GM06990 (cell line): ENCODE measurements around the gene NAA60.
"Not testable (repeated sequence)": the region's sequence is repeated elsewhere in the genome, so short reads cannot be mapped to it uniquely, and the experiment has no call there.

Experiments
- DNase-seq: peaks from one replicate; pipeline ENCODE4 v3.0.0-alpha.2; 2011; ENCODE audit not compliant: insufficient read length; ENCODE audit errors: extremely low read depth
- H3K27me3 ChIP-seq: replicated peaks from 2 replicates; pipeline ENCODE4 v1.6.0; 2011; ENCODE audit warnings: low read length; ENCODE audit not compliant: control insufficient read depth, insufficient read depth
- H3K36me3 ChIP-seq: 2 replicates; pipeline ENCODE4 v1.5.1; 2011; ENCODE audit warnings: low read length; ENCODE audit not compliant: control insufficient read depth, insufficient read depth
- H3K4me3 ChIP-seq: replicated peaks from 2 replicates; pipeline ENCODE4 v1.5.1; 2011; ENCODE audit warnings: low read depth, mild to moderate bottlenecking, control low read depth, low read length
- TF ChIP-seq, protein P1 (sequence below): IDR thresholded peaks from 2 replicates; pipeline ENCODE4 v1.5.1; 2011; ENCODE audit warnings: low read length, control low read depth, mild to moderate bottlenecking, inconsistent platforms; ENCODE audit not compliant: insufficient read depth, poor library complexity, severe bottlenecking

NAA60 gene

DNA sequence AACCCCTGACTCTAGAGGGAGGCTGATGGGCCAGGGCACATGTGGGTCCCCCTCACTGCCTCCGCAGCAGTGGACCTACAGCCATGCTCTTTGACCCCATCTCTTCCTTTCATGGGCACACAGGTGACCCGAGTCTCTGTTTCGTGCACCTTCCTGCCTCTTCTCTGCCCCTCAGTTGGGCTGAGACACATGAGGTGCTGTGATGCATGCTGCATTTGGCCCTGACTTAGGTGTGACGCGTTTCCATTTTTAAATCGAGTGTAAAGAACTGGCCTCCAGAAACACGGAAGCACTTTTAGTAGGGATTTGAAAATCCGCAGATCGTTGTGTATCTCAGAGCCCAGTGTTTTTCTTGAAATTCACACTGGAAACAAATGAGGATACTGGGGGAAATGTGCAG, 27.2 kb downstream of the NAA60 start:
- DNase-seq = no peak
- Histone ChIP-seq H3K36me3 (peaks cover 16% of the 10 kb centered on the region), H3K4me3 (no peak overlapping the region), H3K27me3 (no peaks in the 10 kb centered on the region)
- TF ChIP-seq, protein P1, sequence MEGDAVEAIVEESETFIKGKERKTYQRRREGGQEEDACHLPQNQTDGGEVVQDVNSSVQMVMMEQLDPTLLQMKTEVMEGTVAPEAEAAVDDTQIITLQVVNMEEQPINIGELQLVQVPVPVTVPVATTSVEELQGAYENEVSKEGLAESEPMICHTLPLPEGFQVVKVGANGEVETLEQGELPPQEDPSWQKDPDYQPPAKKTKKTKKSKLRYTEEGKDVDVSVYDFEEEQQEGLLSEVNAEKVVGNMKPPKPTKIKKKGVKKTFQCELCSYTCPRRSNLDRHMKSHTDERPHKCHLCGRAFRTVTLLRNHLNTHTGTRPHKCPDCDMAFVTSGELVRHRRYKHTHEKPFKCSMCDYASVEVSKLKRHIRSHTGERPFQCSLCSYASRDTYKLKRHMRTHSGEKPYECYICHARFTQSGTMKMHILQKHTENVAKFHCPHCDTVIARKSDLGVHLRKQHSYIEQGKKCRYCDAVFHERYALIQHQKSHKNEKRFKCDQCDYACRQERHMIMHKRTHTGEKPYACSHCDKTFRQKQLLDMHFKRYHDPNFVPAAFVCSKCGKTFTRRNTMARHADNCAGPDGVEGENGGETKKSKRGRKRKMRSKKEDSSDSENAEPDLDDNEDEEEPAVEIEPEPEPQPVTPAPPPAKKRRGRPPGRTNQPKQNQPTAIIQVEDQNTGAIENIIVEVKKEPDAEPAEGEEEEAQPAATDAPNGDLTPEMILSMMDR = no peak

DNA sequence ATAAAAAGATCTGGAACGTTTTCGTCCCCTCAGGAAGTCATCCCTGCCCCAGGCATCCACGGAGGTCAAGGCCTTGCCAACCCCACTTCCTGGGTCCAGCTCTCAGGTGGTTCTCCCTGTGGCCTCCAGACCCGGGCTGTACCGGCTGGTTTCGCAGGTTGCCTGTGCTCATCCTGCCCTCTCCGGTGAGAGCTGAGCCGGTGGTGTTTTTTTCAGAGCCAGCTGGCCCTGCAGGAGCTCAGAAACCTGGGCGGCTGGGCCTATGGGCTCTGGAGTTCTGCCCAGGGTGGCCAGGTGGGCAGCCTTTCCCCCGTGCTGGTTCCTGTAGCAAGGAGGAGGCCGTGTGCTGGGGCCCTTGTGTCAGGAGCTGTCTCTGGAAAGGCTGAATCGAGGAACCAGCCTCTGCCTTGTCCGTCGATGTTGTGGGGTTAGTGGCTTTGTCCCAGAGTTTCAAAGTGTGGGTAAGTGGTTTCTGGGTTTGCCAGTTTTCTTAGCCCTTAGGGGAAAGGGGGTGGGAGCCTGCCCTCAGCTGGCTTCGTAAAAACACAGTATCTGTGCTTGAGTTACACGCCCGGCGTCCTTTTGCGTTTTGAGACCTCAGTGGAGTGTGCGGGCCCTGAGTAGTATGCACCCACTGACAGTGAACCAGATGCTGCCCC, 28.2 kb downstream of the NAA60 start:
- H3K27me3 ChIP-seq = no peaks in the 10 kb centered on the region
- TF ChIP-seq, protein P1 = no peak
- H3K4me3 ChIP-seq = no peak overlapping the region
- H3K36me3 ChIP-seq = peaks cover 14% of the 10 kb centered on the region
- DNase-seq = no peak

DNA sequence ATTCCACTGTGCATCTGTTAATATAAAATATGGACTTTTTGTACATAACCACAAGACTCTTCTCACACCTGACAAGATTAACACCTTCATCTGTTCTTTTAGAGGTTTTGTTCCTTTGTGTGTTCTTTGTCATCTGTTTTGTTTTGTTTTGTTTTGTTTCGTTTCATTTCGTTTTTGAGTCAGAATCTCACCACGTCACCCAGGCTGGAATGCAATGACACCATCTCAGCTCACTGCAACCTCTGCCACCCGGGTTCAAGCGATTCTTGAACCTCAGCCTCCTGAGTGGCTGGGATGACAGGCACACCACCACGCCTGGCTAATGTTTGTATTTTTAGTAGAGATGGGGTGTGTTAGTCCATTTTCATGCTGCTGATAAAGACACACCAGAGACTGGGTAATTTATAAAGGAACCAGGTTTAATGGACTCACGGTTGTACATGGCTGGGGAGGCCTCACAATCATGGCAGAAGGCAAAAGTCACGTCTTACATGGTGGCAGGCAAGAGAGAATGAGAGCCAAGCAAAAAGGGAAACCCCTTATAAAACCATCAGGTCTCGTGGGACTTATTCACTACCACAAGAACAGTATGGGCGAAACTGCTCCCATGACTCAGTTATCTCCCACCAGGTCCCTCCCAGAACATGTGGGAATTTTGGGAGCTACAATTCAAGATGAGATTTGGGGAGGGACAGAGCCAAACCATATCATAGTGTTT, 29.6 kb downstream of the NAA60 start:
- peaks cover 10% of the 10 kb centered on the region for H3K36me3 ChIP-seq
- no peak overlapping the region for H3K4me3 ChIP-seq
- H3K27me3 ChIP-seq = no peaks in the 10 kb centered on the region
- DNase-seq = no peak
- TF ChIP-seq, protein P1 = no peak

DNA sequence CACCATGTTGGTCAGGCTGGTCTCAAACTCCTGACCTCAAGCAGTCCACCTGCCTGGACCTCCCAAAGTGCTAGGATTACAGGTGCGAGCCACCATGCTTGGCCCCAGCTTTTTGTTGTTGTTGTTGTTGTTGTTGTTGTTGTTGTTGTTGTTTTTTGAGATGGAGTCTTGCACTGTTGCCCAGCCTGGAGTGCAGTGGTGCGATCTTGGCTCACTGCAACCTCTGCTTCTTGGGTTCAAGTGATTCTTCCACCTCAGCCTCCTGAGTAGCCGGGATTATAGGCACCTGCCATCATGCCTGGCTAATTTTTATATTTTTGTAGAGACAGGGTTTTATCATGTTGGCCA, 30.1 kb downstream of the NAA60 start:
- not testable (repeated sequence) for DNase-seq, H3K27me3 ChIP-seq, H3K4me3 ChIP-seq
- peaks cover 12% of the 10 kb centered on the region for H3K36me3 ChIP-seq

DNA sequence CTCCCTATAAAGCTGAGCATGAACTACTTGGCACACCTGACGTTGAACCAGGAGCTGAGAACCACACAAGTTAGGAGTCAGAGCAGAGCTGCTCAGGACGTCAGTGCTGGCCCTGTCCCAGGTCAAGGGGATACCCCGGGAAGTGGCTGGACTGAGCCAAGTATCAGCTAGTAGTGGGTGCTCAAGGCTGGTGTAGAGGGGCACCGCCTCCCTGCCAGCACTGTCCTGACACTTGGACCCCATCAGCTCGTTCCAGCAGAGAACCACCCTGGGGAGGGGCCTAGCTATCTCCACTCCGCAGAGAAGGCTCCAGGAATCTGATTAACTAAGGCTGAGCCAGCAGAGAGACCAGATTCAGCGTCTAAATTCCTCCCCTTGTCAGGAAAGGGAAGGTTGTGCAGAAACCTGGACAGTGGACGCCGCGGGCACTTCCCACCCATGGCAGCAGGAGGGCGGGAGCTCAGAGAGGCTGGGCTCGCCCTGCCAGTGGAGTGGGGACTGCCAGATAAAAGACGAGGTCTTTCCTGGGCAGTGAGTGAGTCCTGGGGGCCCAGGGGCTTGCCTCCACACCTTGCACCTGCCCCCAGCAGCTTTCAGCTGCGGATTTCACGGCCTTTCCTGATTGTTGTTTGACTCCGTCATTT, 30.8 kb downstream of the NAA60 start:
- H3K4me3 ChIP-seq = no peak overlapping the region
- TF ChIP-seq, protein P1 = no peak
- H3K27me3 ChIP-seq = no peaks in the 10 kb centered on the region
- peaks cover 12% of the 10 kb centered on the region for H3K36me3 ChIP-seq
- DNase-seq = no peak

DNA sequence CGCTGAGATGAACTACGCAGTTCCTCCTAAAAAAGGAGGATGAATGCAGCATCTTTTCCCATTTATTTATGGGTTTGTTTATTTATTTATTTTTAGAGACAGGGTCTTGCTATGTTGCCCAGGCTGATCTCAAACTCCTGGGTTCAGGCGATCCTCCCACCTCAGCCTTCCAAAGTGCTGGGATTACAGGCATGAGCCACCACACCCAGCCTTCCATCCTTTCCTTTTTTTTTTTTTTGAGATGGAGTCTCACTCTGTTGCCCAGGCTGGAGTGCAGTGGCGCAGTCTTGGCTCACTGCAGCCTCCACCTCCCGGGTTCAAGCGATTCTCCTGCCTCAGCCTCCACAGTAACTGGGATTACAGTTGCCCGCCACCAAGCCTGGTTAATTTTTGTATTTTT, 31.4 kb downstream of the NAA60 start:
- peaks cover 11% of the 10 kb centered on the region for H3K36me3 ChIP-seq
- not testable (repeated sequence) for H3K4me3 ChIP-seq, DNase-seq, H3K27me3 ChIP-seq
